OCI-LY1 (cell line): ENCODE data around the gene SPAG17.

ENCODE experiments used
- H2AFZ ChIP-seq: fragments of 200-600 bp; sonication (generic), shearing (Covaris generic); 2 replicates; pipeline ENCODE4 v1.6.0; 2014; ENCODE audit warnings: antibody characterized with exemption, mild to moderate bottlenecking, low read length
- H3F3A ChIP-seq: fragments of 200-600 bp; sonication (generic), shearing (Covaris generic); 2 replicates; pipeline ENCODE4 v1.6.0; 2014; ENCODE audit warnings: mild to moderate bottlenecking, antibody characterized with exemption, low read length, moderate library complexity; ENCODE audit not compliant: insufficient read depth
- H3K27ac ChIP-seq: fragments of 200-600 bp; sonication (generic); 2 replicates; pipeline ENCODE4 v1.5.1; 2014; ENCODE audit warnings: low read length, mixed run types, mild to moderate bottlenecking, low read depth; ENCODE audit not compliant: poor library complexity, severe bottlenecking
- H3K27me3 ChIP-seq: fragments of 200-600 bp; sonication (generic); 2 replicates; pipeline ENCODE4 v1.6.0; 2014; ENCODE audit warnings: antibody characterized with exemption, mild to moderate bottlenecking, low read length, moderate library complexity; ENCODE audit not compliant: insufficient read depth
- H3K36me3 ChIP-seq: fragments of 200-600 bp; sonication (generic); 2 replicates; pipeline ENCODE4 v1.6.1; 2014; ENCODE audit warnings: mild to moderate bottlenecking, antibody characterized with exemption, low read length, moderate library complexity, mixed read lengths; ENCODE audit not compliant: insufficient read depth
- H3K4me1 ChIP-seq: fragments of 200-600 bp; sonication (generic); 2 replicates; pipeline ENCODE4 v1.5.1; 2014; ENCODE audit warnings: mild to moderate bottlenecking, low read length, moderate library complexity; ENCODE audit not compliant: insufficient read depth, severe bottlenecking
- H3K4me2 ChIP-seq: fragments of 200-600 bp; sonication (generic), shearing (Covaris generic); 2 replicates; pipeline ENCODE4 v1.6.1; 2014; ENCODE audit warnings: low read length
- H3K4me3 ChIP-seq: fragments of 200-600 bp; sonication (generic); 2 replicates; pipeline ENCODE4 v1.5.1; 2014; ENCODE audit warnings: low read length, low read depth, mild to moderate bottlenecking, mixed read lengths; ENCODE audit not compliant: poor library complexity, severe bottlenecking
- H3K79me2 ChIP-seq: fragments of 200-600 bp; shearing (Covaris generic); 2 replicates; pipeline ENCODE4 v1.6.1; 2016; ENCODE audit warnings: mixed run types, low read length, mixed read lengths; ENCODE audit not compliant: insufficient read depth
- H3K9ac ChIP-seq: fragments of 200-600 bp; sonication (generic), shearing (Covaris generic); 2 replicates; pipeline ENCODE4 v1.6.1; 2014; ENCODE audit warnings: mild to moderate bottlenecking, low read length, mixed read lengths
- H3K9me2 ChIP-seq: fragments of 200-600 bp; sonication (generic), shearing (Covaris generic); 2 replicates; pipeline ENCODE4 v1.6.1; 2014; ENCODE audit warnings: low read depth, mild to moderate bottlenecking, low read length, mixed read lengths
- H3K9me3 ChIP-seq: fragments of 200-600 bp; shearing (Covaris generic); 2 replicates; pipeline ENCODE4 v1.6.1; 2014; ENCODE audit warnings: low read length, mixed read lengths
- H4K20me1 ChIP-seq: fragments of 200-600 bp; sonication (generic), shearing (Covaris generic); 2 replicates; pipeline ENCODE4 v1.6.0; 2016; ENCODE audit warnings: mild to moderate bottlenecking, low read length; ENCODE audit not compliant: insufficient read depth
- CTCF ChIP-seq: fragments of 200-600 bp; sonication (generic), shearing (Covaris generic); IDR thresholded peaks from 2 replicates; pipeline ENCODE4 v1.5.1; 2017; ENCODE audit warnings: mild to moderate bottlenecking, antibody characterized with exemption, low read length, moderate library complexity, mixed read lengths
- EZH2 ChIP-seq: fragments of 200-600 bp; sonication (generic), shearing (Covaris generic); IDR thresholded peaks from 2 replicates; pipeline ENCODE4 v1.8.0; 2017; ENCODE audit warnings: borderline replicate concordance, mixed run types, mild to moderate bottlenecking, antibody characterized with exemption, low read length, moderate library complexity, mixed read lengths

The SPAG17 gene

GRCh38 chr1:118101999-118102398 lies 83.0 kb downstream of the SPAG17 start:
- Histone ChIP-seq H3K4me3 (no peak overlapping the region), H3K9me3 (no peaks in the 10 kb centered on the region), H3K4me1 (no peaks in the 10 kb centered on the region), H3K9me2 (no peaks in the 10 kb centered on the region), H3K79me2 (no peaks in the 10 kb centered on the region), H3K4me2 (no peak overlapping the region), H3F3A (no peaks in the 10 kb centered on the region), H4K20me1 (no peaks in the 10 kb centered on the region), H2AFZ (no peak overlapping the region), H3K9ac (no peak overlapping the region), H3K27me3 (no peaks in the 10 kb centered on the region), H3K27ac (no peak overlapping the region), H3K36me3 (no peaks in the 10 kb centered on the region)
- TF ChIP-seq EZH2 (no peak), CTCF (no peak)

GRCh38 chr1:118101515-118101844 lies 83.5 kb downstream of the SPAG17 start:
- Histone ChIP-seq H3K36me3 (no peaks in the 10 kb centered on the region), H3K4me2 (no peak overlapping the region), H3F3A (no peaks in the 10 kb centered on the region), H3K9me2 (no peaks in the 10 kb centered on the region), H3K79me2 (no peaks in the 10 kb centered on the region), H3K4me1 (no peaks in the 10 kb centered on the region), H3K4me3 (no peak overlapping the region), H3K9me3 (no peaks in the 10 kb centered on the region), H4K20me1 (no peaks in the 10 kb centered on the region), H2AFZ (no peak overlapping the region), H3K27ac (no peak overlapping the region), H3K27me3 (no peaks in the 10 kb centered on the region), H3K9ac (no peak overlapping the region)
- TF ChIP-seq EZH2 (no peak), CTCF (no peak)

- Histone ChIP-seq H3K9me2 (no peaks in the 10 kb centered on the region), H3K4me1 (no peaks in the 10 kb centered on the region), H3K9ac (no peak overlapping the region), H3F3A (no peaks in the 10 kb centered on the region), H4K20me1 (no peaks in the 10 kb centered on the region), H3K27ac (no peak overlapping the region), H3K4me2 (no peak overlapping the region), H3K4me3 (no peak overlapping the region), H3K36me3 (no peaks in the 10 kb centered on the region), H3K27me3 (no peaks in the 10 kb centered on the region), H3K9me3 (no peaks in the 10 kb centered on the region), H2AFZ (no peak overlapping the region), H3K79me2 (no peaks in the 10 kb centered on the region)
- TF ChIP-seq CTCF: no peak
- TF ChIP-seq EZH2: no peak
Observed at GRCh38 chr1:118100686-118101514, 84.1 kb downstream of the SPAG17 start.
